ENCODE results near the gene CBX6.

The CBX6 gene

GRCh38 chr22:38862375-38863329, 9.4 kb downstream of the CBX6 start:
- no peaks in the 10 kb centered on the region for H3K9me3 ChIP-seq
- TF ChIP-seq CTCF (IDR thresholded peaks at IDR 0.05) = no peak
- no peaks in the 10 kb centered on the region for H3K27me3 ChIP-seq
- intact Hi-C loops (cut with DNase I; ENCODE audit: low total_unique reads) = loop anchor here (5.0 kb wide), 1 partner anchor 95 kb away; no protein-coding TSS in a partner anchor
- peak; percentile 51 to 89 for DNase-seq
- H3K27ac ChIP-seq = peak overlapping the region; percentile 20 to 55
- H3K36me3 ChIP-seq = peaks cover 16 to 28% (median 19%) of the 10 kb centered on the region in 3 donors
- H3K4me3 ChIP-seq = no peak overlapping the region
- peaks cover 0 to 67% (median 47%) of the 10 kb centered on the region in 4 donors for H3K4me1 ChIP-seq

- TF ChIP-seq CTCF (IDR thresholded peaks at IDR 0.05) = no peak
- Histone ChIP-seq H3K9me3 (no peaks in the 10 kb centered on the region), H3K4me1 (peaks cover 0 to 60% (median 46%) of the 10 kb centered on the region in 4 donors), H3K36me3 (peaks cover 14 to 20% (median 18%) of the 10 kb centered on the region in 3 donors), H3K4me3 (no peak overlapping the region), H3K27ac (peak overlapping the region in 1 of 2 donors; percentile 20), H3K27me3 (no peaks in the 10 kb centered on the region)
- peak in 1 of 2 donors; percentile 50 for DNase-seq
- intact Hi-C loops (cut with DNase I; ENCODE audit: low total_unique reads) = loop anchor here (5.0 kb wide), 1 partner anchor 95 kb away; no protein-coding TSS in a partner anchor
These were observed 10.1 kb downstream of the CBX6 start for GRCh38 chr22:38861927-38862326.

GRCh38 chr22:38861170-38861876, 10.7 kb downstream of the CBX6 start:
- no peak overlapping the region for H3K4me3 ChIP-seq
- no peak overlapping the region for H3K27ac ChIP-seq
- intact Hi-C loops (cut with DNase I; ENCODE audit: low total_unique reads) = loop anchor here (5.0 kb wide), 1 partner anchor 94 kb away; no protein-coding TSS in a partner anchor
- H3K27me3 ChIP-seq = no peaks in the 10 kb centered on the region
- peaks cover 0 to 53% (median 41%) of the 10 kb centered on the region in 4 donors for H3K4me1 ChIP-seq
- H3K36me3 ChIP-seq = peaks cover 8 to 14% (median 12%) of the 10 kb centered on the region in 3 donors
- H3K9me3 ChIP-seq = no peaks in the 10 kb centered on the region
- peak in 1 of 2 experiments; percentile 5 for TF ChIP-seq CTCF (IDR thresholded peaks at IDR 0.05)
- DNase-seq = peak in 1 of 2 donors; percentile 60

- intact Hi-C loops (cut with DNase I; ENCODE audit: low total_unique reads) = loop anchor here (5.0 kb wide), 1 partner anchor 93 kb away; no protein-coding TSS in a partner anchor
- Histone ChIP-seq H3K4me1 (peaks cover 0 to 46% (median 34%) of the 10 kb centered on the region in 4 donors), H3K27me3 (no peaks in the 10 kb centered on the region), H3K9me3 (no peaks in the 10 kb centered on the region), H3K27ac (no peak overlapping the region), H3K4me3 (no peak overlapping the region), H3K36me3 (peaks cover 0 to 6% (median 4%) of the 10 kb centered on the region in 3 donors)
- DNase-seq = peak in 1 of 2 donors; percentile 42
- TF ChIP-seq CTCF (IDR thresholded peaks at IDR 0.05) = no peak
These were observed 11.5 kb downstream of the CBX6 start for GRCh38 chr22:38860283-38861169.
